Right atrium auricular region (tissue), 2 donors: Measurements from ENCODE around the gene SLC36A3. TPM values are rescaled to one million over a fixed set of nuclear protein-coding genes. Genes with fewer than 3 reads are reported as not detected.

ENCODE experiments used
- DNase-seq: peaks from one replicate; pipeline ENCODE4 v3.0.0-alpha.2; 2019; ENCODE audit warnings: low spot score
- H3K27ac ChIP-seq, 2 donors: fragments of 200-600 bp; sonication (generic); 1 replicate in 1 of 2; 2 replicates in 1 of 2; pipeline ENCODE4 v1.5.1; 2016 to 2019
- H3K27me3 ChIP-seq, 2 donors: fragments of 200-600 bp; sonication (generic); one replicate each; pipeline versions ENCODE4 v1.5.1 to v1.6.0; 2017 to 2019
- H3K36me3 ChIP-seq: fragments of 200-600 bp; sonication (generic); one replicate; pipeline ENCODE4 v1.5.1; 2016
- H3K4me1 ChIP-seq, 2 donors: fragments of 200-600 bp; sonication (generic); one replicate each; pipeline versions ENCODE4 v1.5.1 to v1.6.0; 2017 to 2019
- H3K4me3 ChIP-seq, 2 donors: fragments of 200-600 bp; sonication (generic); 1 replicate in 1 of 2; 2 replicates in 1 of 2; pipeline ENCODE4 v1.5.1; 2017 to 2019; ENCODE audit warnings: mild to moderate bottlenecking in 1 of 2, moderate library complexity in 1 of 2
- H3K9me3 ChIP-seq, 2 donors: fragments of 200-600 bp; sonication (generic); one replicate each; pipeline ENCODE4 v1.5.1; 2019
- CTCF ChIP-seq, 2 donors: fragments of 200-600 bp; sonication (generic); IDR thresholded peaks; one replicate each; pipeline ENCODE4 v1.5.1; 2019; ENCODE audit warnings: antibody characterized with exemption in 2 of 2
- total RNA-seq, 2 donors: library from RNA; depleted of rRNA; stranded (reverse); fragments of >200 nt; gene quantifications; one replicate each; pipeline ENCODE4 v1.1.0, GENCODE V29; 2016

The SLC36A3 gene
- total RNA-seq, 2 donors from 2014 or later = not detected

GRCh38 chr5:151254556-151254955 lies 49.0 kb downstream of the SLC36A3 start:
- no peak overlapping the region for H3K27ac ChIP-seq
- no peaks in the 10 kb centered on the region for H3K9me3 ChIP-seq
- H3K27me3 ChIP-seq = no peaks in the 10 kb centered on the region
- peak overlapping the region in 1 of 2 donors; percentile 65 for H3K4me3 ChIP-seq
- TF ChIP-seq CTCF (IDR thresholded peaks at IDR 0.05) = no peak
- H3K4me1 ChIP-seq = peaks cover 0 to 34% of the 10 kb centered on the region in 2 donors
- no peak for DNase-seq
- H3K36me3 ChIP-seq = no peaks in the 10 kb centered on the region

GRCh38 chr5:151253605-151253950 lies 50.0 kb downstream of the SLC36A3 start:
- Histone ChIP-seq H3K4me3 (peak overlapping the region; percentile 57 to 65), H3K36me3 (no peaks in the 10 kb centered on the region), H3K4me1 (peaks cover 0 to 34% of the 10 kb centered on the region in 2 donors)

GRCh38 chr5:151252762-151253604 lies 50.6 kb downstream of the SLC36A3 start, which contains the start of gene GM2A:
TSS of gene GM2A (plus strand) at chr5:151253185. CDS start at chr5:151253217, 32 bp downstream.
- Histone ChIP-seq H3K4me3 (peak within 1 kb of the TSS; percentile 57 to 65), H3K36me3 (no peaks in the 10 kb centered on the region), H3K4me1 (peaks cover 0 to 30% of the 10 kb centered on the region in 2 donors), H3K27me3 (no peaks in the 10 kb centered on the region), H3K27ac (peak within 1 kb of the TSS; percentile 76 to 82), H3K9me3 (no peaks in the 10 kb centered on the region)
- DNase-seq = peak; percentile 99
- no peak for TF ChIP-seq CTCF (IDR thresholded peaks at IDR 0.05)

More at GRCh38 chr5:151253605-151253950, 50.0 kb downstream of the SLC36A3 start:
- TF ChIP-seq CTCF (IDR thresholded peaks at IDR 0.05) = no peak
- no peaks in the 10 kb centered on the region for H3K9me3 ChIP-seq
- H3K27ac ChIP-seq = peak overlapping the region; percentile 76 to 82
- DNase-seq = no peak
- no peaks in the 10 kb centered on the region for H3K27me3 ChIP-seq

GRCh38 chr5:151251621-151252020 lies 51.9 kb downstream of the SLC36A3 start:
- H3K4me1 ChIP-seq = peaks cover 0 to 27% of the 10 kb centered on the region in 2 donors
- H3K4me3 ChIP-seq = no peak overlapping the region

GRCh38 chr5:151251001-151251551 lies 52.5 kb downstream of the SLC36A3 start:
- H3K9me3 ChIP-seq = no peaks in the 10 kb centered on the region
- DNase-seq = no peak
- H3K4me1 ChIP-seq = peaks cover 0 to 27% of the 10 kb centered on the region in 2 donors
- TF ChIP-seq CTCF (IDR thresholded peaks at IDR 0.05) = no peak
- no peaks in the 10 kb centered on the region for H3K27me3 ChIP-seq
- H3K27ac ChIP-seq = no peak overlapping the region
- no peak overlapping the region for H3K4me3 ChIP-seq
- no peaks in the 10 kb centered on the region for H3K36me3 ChIP-seq

More at GRCh38 chr5:151251621-151252020, 51.9 kb downstream of the SLC36A3 start:
- no peak for TF ChIP-seq CTCF (IDR thresholded peaks at IDR 0.05)
- no peak overlapping the region for H3K27ac ChIP-seq
- H3K36me3 ChIP-seq = no peaks in the 10 kb centered on the region
- DNase-seq = no peak
- H3K9me3 ChIP-seq = no peaks in the 10 kb centered on the region
- H3K27me3 ChIP-seq = no peaks in the 10 kb centered on the region
